KMS-11 (cell line): ENCODE data around the gene ADCY3.

ENCODE experiments used
- H2AFZ ChIP-seq: fragments of 200-600 bp; sonication (generic); 2 replicates; pipeline ENCODE4 v1.6.1; 2016; ENCODE audit warnings: antibody characterized with exemption, mixed run types, low read depth
- H3K27ac ChIP-seq: fragments of 200-600 bp; sonication (generic); 2 replicates; pipeline ENCODE4 v1.6.1; 2016; ENCODE audit warnings: mild to moderate bottlenecking, mixed run types
- H3K27me3 ChIP-seq: fragments of 200-600 bp; sonication (generic); 2 replicates; pipeline ENCODE4 v1.6.1; 2017; ENCODE audit warnings: mild to moderate bottlenecking, low read depth, mixed run types, moderate library complexity; ENCODE audit not compliant: insufficient read depth
- H3K36me3 ChIP-seq: fragments of 200-600 bp; sonication (generic); 2 replicates; pipeline ENCODE4 v1.6.1; 2017; ENCODE audit warnings: mild to moderate bottlenecking, mixed run types; ENCODE audit not compliant: insufficient read depth
- H3K4me1 ChIP-seq: fragments of 200-600 bp; sonication (generic); 2 replicates; pipeline ENCODE4 v1.6.1; 2016; ENCODE audit warnings: mild to moderate bottlenecking, low read depth, mixed run types; ENCODE audit not compliant: poor library complexity, severe bottlenecking
- H3K4me2 ChIP-seq: fragments of 200-600 bp; sonication (generic); 2 replicates; pipeline ENCODE4 v1.7.0; 2016; ENCODE audit warnings: mild to moderate bottlenecking, mixed run types
- H3K4me3 ChIP-seq: fragments of 200-600 bp; sonication (generic); IDR thresholded peaks from 2 replicates; pipeline ENCODE4 v1.6.1; 2017; ENCODE audit warnings: low read depth, low read length, mixed read lengths; ENCODE audit not compliant: insufficient read depth
- H3K79me2 ChIP-seq: fragments of 200-600 bp; sonication (generic); 2 replicates; pipeline ENCODE4 v1.6.1; 2016; ENCODE audit warnings: low read depth, mixed run types; ENCODE audit not compliant: insufficient read depth
- H3K9ac ChIP-seq: fragments of 200-600 bp; sonication (generic); 2 replicates; pipeline ENCODE4 v1.6.1; 2016; ENCODE audit warnings: mild to moderate bottlenecking, mixed run types
- H4K20me1 ChIP-seq: fragments of 200-600 bp; sonication (generic); 2 replicates; pipeline ENCODE4 v1.6.1; 2016; ENCODE audit warnings: mild to moderate bottlenecking, mixed run types; ENCODE audit not compliant: insufficient read depth
- TF ChIP-seq, protein P1 (sequence below): fragments of 200-600 bp; sonication (generic); conservative IDR thresholded peaks from 2 replicates; pipeline ENCODE4 v1.6.1; 2017; ENCODE audit warnings: low read depth, mild to moderate bottlenecking, antibody characterized with exemption, low read length, moderate library complexity, mixed read lengths

ADCY3 gene

DNA sequence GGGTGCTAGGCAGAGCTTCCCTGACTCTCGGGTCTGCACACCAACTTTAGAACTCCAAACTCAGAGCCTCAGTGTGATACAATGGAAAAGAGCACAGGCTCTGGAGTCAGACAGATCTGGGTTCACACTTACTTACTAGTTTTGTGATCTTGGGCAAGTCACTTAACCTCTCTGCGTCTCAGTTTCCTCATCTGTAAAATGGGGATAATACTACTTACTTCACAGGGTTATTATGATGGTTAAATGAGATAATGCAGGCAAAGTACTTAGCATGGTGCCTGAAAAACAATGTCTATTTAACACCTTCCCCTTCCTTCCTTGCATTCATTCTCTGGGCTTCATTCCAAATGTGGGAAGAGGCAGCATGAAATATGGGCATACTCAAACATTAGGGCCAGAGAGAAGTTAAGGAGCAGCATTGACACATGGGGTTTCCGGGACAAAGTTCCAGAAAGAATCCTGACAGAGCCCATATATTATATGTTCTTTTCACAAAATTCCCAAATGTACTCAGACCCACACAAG lies 38.4 kb upstream of the ADCY3 start:
- Histone ChIP-seq H3K27me3 (no peaks in the 10 kb centered on the region), H3K36me3 (0 out of 2 replicates have a peak, but pooled peaks cover 4% of the 10 kb centered on the region), H2AFZ (no peak overlapping the region), H4K20me1 (no peaks in the 10 kb centered on the region), H3K4me1 (no peaks in the 10 kb centered on the region), H3K4me2 (no peak overlapping the region), H3K9ac (no peak overlapping the region), H3K79me2 (no peaks in the 10 kb centered on the region), H3K27ac (no peak overlapping the region), H3K4me3 (no peak overlapping the region)
- TF ChIP-seq, protein P1, sequence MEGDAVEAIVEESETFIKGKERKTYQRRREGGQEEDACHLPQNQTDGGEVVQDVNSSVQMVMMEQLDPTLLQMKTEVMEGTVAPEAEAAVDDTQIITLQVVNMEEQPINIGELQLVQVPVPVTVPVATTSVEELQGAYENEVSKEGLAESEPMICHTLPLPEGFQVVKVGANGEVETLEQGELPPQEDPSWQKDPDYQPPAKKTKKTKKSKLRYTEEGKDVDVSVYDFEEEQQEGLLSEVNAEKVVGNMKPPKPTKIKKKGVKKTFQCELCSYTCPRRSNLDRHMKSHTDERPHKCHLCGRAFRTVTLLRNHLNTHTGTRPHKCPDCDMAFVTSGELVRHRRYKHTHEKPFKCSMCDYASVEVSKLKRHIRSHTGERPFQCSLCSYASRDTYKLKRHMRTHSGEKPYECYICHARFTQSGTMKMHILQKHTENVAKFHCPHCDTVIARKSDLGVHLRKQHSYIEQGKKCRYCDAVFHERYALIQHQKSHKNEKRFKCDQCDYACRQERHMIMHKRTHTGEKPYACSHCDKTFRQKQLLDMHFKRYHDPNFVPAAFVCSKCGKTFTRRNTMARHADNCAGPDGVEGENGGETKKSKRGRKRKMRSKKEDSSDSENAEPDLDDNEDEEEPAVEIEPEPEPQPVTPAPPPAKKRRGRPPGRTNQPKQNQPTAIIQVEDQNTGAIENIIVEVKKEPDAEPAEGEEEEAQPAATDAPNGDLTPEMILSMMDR: no peak

DNA sequence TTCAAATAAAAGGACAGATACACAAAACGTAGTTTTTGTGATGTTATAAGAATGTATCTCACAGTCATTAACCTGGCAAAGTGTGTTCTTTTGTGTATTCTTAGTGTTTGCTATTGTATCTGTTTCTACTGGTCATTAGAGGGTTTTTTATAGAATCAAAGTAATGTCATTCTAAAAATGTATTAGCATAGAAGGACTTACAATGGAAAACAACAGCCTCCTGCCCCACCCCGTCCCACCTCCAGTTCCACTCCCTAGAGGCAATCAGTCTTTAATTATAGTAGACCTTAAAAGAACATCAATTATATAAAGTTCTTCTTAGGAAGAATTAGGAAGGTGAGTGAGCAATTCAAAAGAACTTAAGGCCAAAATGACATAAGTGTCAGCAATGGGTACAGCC lies 37.9 kb upstream of the ADCY3 start:
- no peak overlapping the region for H3K9ac ChIP-seq
- H3K27ac ChIP-seq: no peak overlapping the region
- no peak overlapping the region for H2AFZ ChIP-seq
- H3K4me3 ChIP-seq: no peak overlapping the region
- 0 out of 2 replicates have a peak, but pooled peaks cover 4% of the 10 kb centered on the region for H3K36me3 ChIP-seq
- H4K20me1 ChIP-seq: no peaks in the 10 kb centered on the region
- H3K27me3 ChIP-seq: no peaks in the 10 kb centered on the region
- H3K79me2 ChIP-seq: no peaks in the 10 kb centered on the region
- TF ChIP-seq, protein P1: no peak
- H3K4me2 ChIP-seq: no peak overlapping the region
- H3K4me1 ChIP-seq: no peaks in the 10 kb centered on the region

DNA sequence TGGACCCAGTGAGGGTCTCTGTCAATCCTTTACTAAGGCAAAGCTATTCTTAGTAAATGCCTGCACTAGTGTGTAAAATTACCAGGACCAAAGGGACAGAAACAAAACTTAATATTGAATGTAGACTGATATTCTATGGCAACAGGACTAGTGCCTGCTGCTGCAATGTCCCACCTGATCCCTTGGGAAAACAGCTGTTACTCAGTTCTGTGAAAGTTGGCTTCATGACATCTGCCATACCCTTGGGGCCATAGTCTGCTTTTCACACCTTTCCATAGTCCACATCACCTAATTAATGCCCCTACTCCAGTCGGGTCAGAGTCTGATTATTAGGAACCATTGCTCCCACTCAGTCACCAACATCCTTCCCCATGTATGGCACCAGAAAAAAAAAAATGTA lies 37.2 kb upstream of the ADCY3 start:
- H2AFZ ChIP-seq: no peak overlapping the region
- H4K20me1 ChIP-seq: no peaks in the 10 kb centered on the region
- no peak overlapping the region for H3K27ac ChIP-seq
- H3K9ac ChIP-seq: no peak overlapping the region
- H3K4me3 ChIP-seq: no peak overlapping the region
- H3K4me2 ChIP-seq: no peak overlapping the region
- no peaks in the 10 kb centered on the region for H3K27me3 ChIP-seq
- TF ChIP-seq, protein P1: no peak
- no peaks in the 10 kb centered on the region for H3K4me1 ChIP-seq
- H3K36me3 ChIP-seq: 0 out of 2 replicates have a peak, but pooled peaks cover 4% of the 10 kb centered on the region
- no peaks in the 10 kb centered on the region for H3K79me2 ChIP-seq

DNA sequence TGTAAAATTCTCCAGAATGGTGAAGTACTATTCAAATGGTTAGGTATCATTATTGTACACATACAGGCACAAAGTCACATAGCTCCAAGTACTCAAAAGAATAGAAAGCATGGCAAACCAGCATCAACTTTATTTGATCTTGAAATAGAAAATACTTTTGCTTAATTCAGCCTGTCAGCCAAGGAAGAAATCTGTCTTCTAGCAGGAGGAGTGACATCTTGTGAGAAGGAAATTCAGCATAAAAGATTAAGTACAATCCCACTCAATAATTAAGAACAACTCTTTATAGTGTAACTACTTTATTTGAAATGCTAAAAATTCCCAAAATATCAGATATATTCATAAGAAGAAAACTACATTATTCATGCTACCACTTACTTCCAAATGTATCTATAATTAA lies 35.9 kb upstream of the ADCY3 start:
- 0 out of 2 replicates have a peak, but pooled peaks cover 4% of the 10 kb centered on the region for H3K36me3 ChIP-seq
- no peaks in the 10 kb centered on the region for H3K4me1 ChIP-seq
- no peak overlapping the region for H2AFZ ChIP-seq
- H3K27ac ChIP-seq: no peak overlapping the region
- no peaks in the 10 kb centered on the region for H4K20me1 ChIP-seq
- H3K4me3 ChIP-seq: no peak overlapping the region
- no peaks in the 10 kb centered on the region for H3K27me3 ChIP-seq
- H3K4me2 ChIP-seq: no peak overlapping the region
- no peak overlapping the region for H3K9ac ChIP-seq
- TF ChIP-seq, protein P1: no peak
- no peaks in the 10 kb centered on the region for H3K79me2 ChIP-seq
